GM21423 (cell line): ENCODE results near the gene NOS1.

Experiments used
- ATAC-seq: cut with Tn5 transposase; IDR thresholded peaks from one replicate; pipeline ENCODE4 v1.9.1; 2021; ENCODE audit warnings: mild to moderate bottlenecking, moderate library complexity; ENCODE audit not compliant: unreplicated experiment

Gene NOS1

DNA sequence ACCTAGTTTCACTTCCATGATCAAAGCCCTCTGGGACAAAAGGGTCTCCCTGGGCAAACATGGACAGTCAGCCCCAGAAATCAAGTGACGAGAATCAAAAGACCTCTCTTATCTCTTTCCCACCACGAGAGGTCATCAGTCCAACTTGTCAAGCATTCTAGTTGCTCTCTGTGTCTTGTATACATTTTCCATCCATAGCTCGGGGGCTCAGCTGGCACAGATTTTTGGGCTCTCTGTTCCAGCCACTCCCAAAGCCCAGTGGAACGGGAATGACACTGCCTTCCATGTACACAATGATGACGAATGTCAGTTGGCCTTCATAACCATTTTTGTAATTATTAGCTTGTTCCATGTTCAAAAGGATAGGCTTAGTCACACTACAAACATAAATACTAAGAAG is 29.7 kb downstream of the NOS1 start:
- ATAC-seq: no peak

DNA sequence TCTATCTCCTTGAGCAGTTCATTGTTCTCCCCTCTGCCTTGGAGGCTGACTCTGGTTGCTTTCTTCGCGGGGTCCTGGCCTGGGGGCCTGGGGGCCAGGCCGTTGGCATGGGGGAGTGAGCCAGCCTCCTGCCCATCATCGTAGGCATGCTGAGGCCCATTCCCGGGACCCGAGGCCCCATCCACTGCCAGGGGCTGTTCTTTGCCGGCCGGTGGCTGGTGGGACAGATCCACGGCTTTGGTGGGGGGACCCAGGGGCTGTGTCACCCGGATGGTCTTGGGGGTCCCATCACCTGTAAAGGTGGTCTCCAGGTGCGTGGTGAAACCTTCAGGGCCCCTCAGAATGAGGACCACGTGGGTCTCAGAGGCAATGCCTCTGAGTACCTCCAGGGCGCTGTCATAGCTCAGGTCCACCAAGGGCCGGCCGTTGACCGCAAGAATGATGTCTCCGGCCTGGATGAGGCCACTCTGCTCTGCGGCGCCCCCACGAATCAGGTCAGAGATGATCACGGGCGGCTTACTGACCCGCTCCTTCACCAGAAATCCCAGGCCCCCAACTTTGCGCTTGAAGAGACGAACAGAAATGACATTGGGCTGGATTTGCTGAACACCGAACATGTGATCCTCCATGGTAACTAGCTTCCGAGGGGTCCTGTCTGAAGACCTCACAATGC is 30.8 kb downstream of the NOS1 start:
- no peak for ATAC-seq

DNA sequence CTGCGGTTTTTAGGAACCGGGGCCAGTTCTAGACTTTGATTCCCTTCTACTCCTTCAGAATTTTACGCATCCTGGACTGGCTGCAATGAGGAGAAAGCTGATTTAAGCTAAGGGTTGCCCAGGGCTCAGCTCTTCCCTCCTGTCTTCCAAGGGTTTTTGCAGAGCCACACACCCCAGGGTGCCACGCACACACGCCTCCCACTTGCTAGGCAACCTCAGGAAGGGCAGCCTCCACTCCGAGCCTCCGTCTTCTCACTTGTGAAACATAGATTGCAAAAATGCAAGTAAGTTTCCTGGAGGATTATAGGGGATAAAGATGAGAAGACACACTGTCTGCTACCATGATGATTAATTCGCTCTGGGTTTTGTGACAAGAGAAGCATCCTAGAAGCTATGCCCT is 31.7 kb downstream of the NOS1 start:
- ATAC-seq: no peak

DNA sequence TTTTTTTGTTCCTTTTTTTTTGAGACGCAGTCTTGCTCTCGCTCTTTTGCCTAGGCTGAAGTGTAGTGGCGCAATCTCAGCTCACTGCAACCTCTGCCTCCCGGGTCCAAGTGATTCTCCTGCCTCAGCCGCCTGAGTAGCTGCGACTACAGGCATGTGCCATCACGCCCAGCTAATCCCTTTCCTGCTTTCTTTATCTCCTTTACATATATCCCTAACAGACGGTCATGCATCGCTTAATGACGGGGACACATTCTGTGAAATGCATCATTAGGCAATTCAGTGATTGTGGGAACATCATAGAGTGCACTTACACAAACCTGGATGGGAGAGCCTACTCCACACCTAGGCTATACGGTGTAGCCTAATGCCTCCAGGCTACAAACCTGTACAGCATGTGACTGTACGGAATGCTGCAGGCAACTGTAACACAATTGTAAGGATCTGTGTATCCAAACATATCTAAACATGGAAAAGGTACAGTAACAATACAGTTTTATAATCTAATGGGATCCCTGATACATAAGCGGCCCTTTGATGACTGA is 32.8 kb downstream of the NOS1 start:
- ATAC-seq: no peak

DNA sequence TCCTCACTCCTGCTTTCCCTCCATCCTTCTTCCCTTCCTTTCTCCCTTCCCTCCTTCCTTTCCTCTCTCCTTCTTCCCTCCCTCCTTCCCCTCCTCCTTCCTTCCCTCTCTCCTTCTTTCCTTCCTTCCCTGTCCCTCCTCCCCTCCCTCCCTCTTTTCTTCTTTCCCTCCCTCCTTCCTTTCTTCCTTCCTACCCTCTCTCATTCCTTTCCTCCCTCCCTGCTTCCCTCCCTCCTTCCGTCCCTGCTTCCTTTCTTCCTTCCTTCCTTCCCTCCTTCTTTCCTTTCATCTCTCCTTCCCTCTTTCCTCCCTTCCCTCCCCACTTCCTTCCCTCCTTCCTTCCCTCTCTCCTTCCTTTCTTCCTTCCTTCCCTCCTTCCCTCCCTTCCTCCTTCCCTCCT is 39.0 kb downstream of the NOS1 start:
- no peak for ATAC-seq

DNA sequence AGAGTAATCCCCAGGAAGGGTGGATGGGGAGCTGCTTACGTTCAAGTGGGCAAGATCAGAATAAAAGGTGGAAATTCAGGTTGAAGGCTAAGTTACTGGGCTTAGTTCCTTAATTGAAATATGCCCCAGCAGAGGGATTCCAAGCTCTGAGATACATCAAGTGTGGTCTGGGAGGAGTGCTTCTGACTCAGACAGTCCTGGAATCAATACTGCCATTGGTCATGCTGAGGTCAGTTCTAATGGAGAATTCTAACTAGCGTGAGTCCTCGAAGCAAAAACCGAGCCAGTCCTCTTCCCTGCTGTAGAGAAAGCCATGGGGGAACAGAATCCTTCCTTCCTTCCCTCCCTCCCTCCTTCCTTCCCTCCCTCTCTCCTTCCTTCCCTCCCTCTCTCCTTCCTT is 39.9 kb downstream of the NOS1 start:
- no peak for ATAC-seq

DNA sequence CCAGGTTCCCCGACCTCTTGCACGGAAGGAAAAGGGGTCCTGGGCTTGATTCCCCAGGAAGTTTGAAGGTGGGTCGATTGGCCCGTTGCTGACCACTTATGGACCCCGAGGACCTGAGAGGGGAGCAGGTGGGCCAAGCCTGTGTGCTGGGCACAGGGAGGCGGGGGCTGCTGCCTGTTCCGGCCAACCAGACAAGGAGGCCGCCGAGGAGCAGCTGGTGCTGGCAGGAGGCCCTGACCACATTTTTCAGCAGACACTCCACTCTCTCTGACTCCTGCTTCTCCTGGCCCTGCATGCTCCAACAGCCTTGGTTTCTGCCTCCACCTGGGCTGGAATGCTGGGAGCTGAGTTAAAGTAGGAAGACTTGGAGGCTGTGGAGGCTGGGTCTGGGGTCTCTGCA is 42.8 kb downstream of the NOS1 start:
- ATAC-seq: no peak

DNA sequence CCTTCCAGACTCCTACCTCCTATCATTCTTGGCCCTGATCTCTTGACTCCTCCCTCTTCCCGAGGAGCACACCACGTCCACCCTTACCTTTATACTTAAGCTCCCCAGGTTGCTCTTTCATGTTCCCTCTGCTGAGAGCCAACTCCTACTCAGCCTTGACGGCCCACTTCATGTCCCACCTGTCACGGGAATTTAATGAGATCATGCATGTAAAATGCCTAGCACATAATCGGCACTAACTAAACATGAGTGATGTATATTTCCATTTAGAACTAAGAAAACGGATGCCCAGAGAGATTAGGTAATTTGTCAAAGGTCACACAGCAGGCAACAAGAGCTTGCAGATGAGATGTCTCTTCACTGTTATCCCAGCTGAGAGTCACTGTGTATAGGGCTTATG is 45.1 kb downstream of the NOS1 start:
- ATAC-seq: no peak

DNA sequence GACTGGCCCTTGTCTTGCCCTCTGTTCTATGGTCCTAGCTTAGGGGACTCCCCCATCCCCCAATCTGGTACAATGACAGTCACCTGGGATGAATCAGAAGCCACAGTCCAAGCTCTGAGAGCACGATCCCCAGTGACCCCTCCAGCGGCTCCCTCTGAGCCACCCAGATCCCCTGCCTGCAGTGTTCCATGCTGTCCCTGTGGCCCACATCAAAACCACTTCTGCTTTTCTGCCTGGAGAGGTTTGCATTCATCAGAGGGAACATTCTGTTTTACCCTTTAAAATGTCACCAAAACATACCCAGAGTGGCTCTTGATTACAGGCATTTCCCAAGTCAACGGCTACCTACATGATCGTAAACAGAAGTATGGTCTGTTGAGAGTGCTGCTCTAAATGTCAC is 47.5 kb downstream of the NOS1 start:
- no peak for ATAC-seq

DNA sequence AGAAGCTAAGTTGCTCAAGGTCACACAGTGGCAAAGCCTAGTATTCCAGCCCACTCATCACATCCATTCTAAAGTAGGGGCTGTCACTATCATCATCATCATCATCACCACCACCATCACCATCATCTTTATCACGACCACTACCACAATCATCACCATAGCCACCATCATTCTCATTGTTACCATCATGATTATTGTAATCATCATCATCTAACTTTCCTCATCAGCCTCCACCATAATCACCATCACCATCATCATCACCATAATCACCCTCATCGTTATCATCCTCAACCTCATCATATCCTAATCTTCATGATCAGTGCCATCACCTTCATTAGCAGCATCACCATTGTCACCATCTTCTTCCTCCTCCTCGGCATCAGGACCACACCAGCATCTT is 48.7 kb downstream of the NOS1 start:
- no peak for ATAC-seq

DNA sequence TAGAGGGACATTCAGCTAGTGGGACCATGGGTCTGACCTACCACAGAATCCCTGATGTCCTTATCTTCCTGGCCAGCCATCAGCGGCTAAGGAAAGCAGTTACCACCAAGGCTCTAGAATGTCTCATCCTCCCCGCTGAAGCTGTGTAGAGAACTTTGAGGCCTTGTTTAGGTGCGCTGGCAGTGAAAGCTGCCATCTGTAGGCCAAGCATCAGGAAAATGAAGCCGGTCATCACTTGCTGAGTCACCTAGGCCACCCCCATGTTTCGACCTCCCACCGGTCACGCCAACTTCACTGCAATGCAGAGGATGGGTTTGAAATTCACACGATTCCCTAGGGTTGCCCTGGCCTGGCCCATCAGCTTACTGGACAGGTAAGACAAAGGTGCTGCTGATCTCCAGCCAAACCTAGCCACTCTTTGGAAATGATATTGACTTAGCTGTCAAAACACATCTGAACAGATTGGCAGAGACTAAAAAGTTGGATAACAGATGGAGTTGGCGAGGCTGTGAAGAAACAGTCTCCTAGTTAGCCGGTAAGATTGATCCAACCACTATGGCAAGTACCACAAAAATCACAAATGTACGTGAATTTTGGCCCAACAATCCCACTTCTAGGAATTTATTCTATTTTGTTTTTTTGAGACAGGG is 52.0 kb downstream of the NOS1 start:
- no peak for ATAC-seq

DNA sequence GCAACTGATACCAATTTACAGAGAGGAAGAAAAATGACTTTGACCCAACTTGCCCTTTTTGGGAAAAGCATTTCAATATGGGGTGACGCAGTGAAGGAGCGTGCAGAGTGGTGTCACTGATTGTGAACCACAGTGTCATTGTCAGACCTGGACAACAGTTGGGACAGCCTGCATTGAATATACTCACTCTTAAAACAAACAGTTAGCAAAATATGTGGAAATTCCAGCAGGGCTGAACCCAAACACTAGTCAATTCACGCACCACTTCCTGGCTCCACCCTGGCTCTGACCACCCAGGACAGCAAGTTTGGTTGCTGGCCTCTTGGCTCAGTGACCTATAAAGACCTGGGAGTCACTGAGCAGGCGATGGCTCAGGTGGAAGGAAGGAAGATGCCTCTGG is 61.3 kb downstream of the NOS1 start:
- no peak for ATAC-seq

DNA sequence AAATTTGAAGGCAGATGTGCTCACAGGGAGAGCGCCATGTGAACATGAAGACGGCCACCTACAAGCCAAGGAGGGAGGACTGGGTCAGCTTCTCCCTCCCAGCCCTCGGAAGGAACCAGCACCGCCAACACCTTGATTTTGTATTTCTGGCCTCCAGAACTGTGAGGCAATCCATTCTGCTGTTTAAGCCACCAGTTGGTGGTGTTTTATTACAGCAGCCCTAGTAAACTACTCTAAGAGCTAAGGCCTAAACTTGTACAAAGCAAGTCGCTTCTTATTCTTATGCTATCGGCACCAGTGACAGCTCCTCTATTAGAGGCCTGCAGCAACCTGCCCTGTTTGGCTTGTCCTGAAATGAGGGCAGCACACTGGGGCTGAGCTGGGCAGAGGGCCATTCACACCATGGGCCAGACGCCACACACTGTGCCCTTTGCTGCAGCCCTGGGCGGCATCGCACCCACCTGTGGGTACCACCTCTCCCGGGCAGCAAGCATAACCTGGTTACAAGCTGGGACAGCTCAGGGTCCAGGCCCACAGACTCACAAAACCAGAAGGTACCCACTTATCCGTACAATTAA is 62.7 kb downstream of the NOS1 start:
- ATAC-seq: no peak

DNA sequence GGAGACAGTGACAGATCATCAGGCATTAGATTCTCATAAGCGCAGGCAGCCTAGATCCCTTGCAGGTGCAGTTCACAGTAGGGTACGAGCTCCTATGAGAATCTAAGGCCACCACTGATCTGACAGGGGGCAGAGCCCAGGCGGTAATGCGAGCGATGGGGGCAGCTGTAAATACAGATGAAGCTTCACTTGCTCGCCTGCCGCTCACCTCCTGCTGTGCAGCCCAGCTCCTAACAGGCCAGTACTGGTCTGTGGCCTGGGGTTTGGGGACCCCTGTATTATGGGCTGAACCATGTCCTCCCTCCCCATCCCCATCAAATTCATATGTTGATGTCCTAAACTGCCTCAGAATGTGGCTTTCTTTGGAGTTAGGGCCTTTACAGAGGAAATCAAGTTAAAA is 63.2 kb downstream of the NOS1 start:
- ATAC-seq: no peak

DNA sequence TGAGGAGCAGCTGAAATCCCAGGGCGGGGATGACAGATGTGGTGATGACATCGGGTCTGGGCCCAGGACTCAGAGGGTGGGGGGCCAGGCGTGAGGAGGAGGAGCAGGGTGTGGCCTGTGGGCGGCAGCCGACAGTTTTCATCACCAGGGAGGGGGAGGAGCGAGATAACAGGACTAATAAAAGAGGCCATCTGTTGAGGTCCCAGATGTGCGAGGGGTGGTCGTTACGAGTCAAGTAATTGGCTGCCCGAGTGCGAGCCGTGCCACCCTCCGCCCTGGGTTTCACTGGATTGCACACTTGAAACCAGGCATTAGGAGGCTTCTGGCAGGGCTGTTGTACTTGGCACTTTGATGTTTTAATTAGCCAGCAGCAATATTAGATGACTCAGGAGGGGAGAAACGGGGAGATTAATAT is 67.2 kb downstream of the NOS1 start:
- no peak for ATAC-seq

DNA sequence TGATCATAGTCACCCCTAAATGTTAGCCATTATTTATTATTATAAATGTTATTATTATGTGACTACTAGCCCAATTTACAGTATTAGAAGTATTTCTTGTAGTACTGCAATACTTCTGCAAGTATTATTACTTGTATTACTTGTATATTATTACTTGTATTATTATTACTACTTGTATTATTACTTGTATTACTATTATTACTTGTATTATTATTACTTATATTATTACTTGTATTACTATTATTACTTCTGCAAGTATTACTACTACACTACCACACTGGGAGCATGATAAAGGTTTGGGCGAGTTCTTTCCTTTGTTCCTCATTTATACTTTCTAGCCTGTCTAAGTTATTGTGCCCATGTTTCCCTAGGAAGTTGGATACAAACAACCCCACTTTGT is 67.9 kb downstream of the NOS1 start:
- no peak for ATAC-seq

DNA sequence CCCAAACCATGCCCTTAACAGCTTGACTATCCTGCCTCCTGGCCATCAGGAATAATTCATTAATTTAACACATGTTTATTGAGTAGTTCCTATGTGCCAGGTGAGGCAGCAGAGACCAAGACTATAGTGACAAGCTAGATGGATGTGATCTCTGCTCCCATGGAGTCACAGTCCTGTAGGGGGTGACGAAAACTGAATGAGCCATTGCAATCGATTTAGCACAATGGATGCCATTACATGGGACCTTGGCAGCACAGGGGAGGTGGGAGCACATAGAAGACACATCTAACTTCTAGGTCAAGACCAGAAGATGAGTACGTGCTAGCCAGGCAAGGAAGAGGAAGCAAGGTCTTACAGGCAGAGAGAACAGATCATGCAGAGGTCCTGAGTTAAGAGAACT is 68.7 kb downstream of the NOS1 start:
- ATAC-seq: no peak

DNA sequence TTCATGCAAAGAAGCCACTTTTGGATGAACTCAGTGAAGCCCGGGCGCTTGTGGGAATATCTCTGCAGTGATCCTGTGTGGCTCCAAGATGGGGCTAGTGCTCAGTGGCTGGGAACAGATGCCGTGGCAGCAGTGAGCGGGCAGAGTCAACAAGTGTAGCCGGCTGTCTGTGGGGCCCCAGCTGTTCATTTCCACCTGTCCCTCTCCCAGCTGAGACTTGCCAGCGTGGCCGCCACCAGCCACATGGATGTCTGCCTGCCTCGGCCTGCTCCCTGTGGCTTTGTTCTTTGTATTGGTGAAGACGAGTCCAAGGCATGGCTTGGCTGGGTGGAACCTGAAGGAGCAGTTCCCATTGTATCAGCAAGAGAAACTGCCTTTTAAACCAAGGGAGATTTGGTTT is 77.3 kb downstream of the NOS1 start:
- no peak for ATAC-seq

DNA sequence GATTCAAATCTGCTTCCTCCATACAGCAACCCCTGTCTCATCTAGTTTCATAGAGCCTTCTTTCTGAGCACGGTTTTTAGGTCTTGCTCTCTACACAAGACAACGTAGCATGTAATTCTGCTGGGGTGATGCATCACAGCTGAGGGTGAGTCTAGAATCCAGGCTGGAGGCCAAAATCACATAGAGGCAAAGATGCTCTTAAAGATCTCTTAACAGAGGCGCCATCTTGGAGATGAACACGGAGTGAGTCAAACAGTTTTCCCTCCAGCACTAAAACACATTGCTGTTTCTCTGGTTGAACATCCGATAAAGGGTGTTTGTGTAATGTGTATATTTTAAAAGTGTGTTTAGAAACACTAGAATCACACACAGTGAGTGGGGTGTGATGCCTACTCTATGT is 78.9 kb downstream of the NOS1 start:
- ATAC-seq: no peak

DNA sequence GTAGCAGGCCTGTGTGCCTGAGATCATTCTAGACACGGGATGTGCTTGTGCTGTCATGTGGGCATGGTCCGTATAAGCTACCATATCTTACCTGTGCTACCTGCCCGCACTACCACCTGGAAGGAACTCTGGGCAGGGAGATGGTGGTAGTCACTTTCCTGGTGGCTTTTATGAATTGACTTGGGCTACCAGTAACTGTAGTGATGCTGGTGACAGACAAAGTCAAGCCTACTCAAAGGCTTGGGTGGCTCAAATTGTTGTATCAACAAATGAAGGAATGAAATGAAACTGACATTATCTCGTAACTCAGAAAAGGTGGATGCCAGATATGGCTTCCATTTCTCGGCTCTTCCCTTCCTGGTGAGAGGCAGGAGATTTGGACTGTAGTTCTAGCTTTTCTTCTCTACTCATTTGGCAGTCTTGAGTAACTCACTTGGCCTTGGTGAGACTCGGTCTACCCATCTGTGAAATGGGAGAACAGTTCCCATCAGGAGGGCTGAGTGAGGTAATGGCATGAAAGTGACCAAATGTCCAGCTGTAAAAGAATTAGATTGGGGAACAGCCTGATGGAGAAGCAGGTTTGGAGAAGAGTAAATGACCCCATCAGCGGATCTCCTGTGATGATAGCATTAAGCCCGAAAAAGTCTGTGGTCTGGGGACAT is 81.3 kb downstream of the NOS1 start:
- ATAC-seq: no peak

DNA sequence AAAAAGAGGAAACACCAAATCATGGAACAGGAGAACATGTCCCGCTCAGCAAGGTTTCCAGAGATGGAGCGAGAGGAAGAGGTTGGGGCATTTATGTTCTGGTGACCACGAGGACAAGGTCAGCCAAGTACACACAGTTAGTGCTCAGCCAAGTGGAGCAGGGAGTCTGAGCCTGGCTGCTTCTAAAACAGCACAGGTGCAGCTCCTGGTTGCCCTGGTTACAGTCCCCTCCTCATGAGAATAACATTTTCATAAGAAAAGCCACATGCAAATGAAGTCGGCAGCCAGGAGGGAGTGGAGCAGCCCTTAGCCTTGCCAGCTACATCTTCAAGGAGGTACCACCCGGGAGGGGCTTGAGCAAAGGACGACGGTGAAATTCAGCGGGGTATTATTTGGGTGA is 81.8 kb downstream of the NOS1 start:
- no peak for ATAC-seq

DNA sequence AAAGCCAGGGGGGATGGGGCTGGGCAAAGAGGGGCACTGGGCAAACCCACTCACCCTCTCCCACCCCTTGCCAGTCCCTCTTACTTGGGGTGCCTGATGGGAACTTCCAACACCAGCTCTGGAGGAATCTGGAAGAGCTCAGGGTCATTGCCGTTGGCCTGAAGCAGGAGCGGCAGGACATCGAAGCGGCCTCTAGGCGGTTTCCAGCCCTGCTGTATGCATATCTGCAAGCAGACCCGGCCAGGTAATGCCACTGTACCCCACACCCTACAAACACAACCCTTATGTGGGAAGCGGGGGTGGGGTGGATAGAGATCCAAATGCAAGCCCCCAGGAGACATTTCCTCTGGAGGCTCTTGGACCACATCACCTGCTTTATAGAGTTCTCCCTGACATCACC is 83.6 kb downstream of the NOS1 start:
- ATAC-seq: no peak
